IMR-90 (cell line): ENCODE data around the gene TSACC. TPM values are rescaled to one million over a fixed set of nuclear protein-coding genes. Genes with fewer than 3 reads are reported as not detected.
"Not testable (repeated sequence)": the region's sequence is repeated elsewhere in the genome, so short reads cannot be mapped to it uniquely, and the experiment has no call there.

Source experiments
- ATAC-seq: fragments of 200-7000 bp; cut with Tn5 transposase; 2 replicates; pipeline ENCODE4 v1.9.1; 2020; ENCODE audit warnings: low read depth, mild to moderate bottlenecking, moderate library complexity
- BruUV-seq: library from RNA; stranded (reverse); fragments of 400-500 nt; replicated peaks from 2 replicates; lab custom pipeline; 2021; lab: Mats Ljungman, UMichigan
- CTCF ChIA-PET: fragments of 300-600 bp; formaldehyde crosslinking; extraction: SDS; loops from one replicate; lab custom pipeline; 2021; ENCODE audit warnings: antibody characterized with exemption; lab: Yijun Ruan, JAX
- POLR2A ChIA-PET: fragments of 300-600 bp; sonication (Branson Sonifier 250); formaldehyde crosslinking; loops from one replicate; lab custom pipeline; 2022; ENCODE audit warnings: antibody characterized with exemption; ENCODE audit not compliant: unreplicated experiment; lab: Charles Lee
- DNase-seq: peaks from one replicate; pipeline ENCODE4 v3.0.0; 2013
- H2AFZ ChIP-seq: replicated peaks from 2 replicates; pipeline ENCODE3; 2013; ENCODE audit warnings: low read length, mild to moderate bottlenecking; ENCODE audit not compliant: poor library complexity
- H2AK5ac ChIP-seq: 2 replicates; pipeline ENCODE4 v1.6.1; 2013; ENCODE audit warnings: low read depth, low read length, inconsistent platforms
- H2AK9ac ChIP-seq: replicated peaks from 2 replicates; pipeline ENCODE3; 2013; ENCODE audit warnings: mild to moderate bottlenecking, low read depth, low read length, moderate library complexity; ENCODE audit not compliant: poor library complexity
- H2BK120ac ChIP-seq: 2 replicates; pipeline ENCODE4 v1.6.1; 2013; ENCODE audit warnings: low read depth, low read length, inconsistent platforms
- H2BK15ac ChIP-seq: 3 replicates; pipeline ENCODE4 v1.6.1; 2013; ENCODE audit warnings: low read depth, low read length, inconsistent platforms
- H2BK20ac ChIP-seq: 2 replicates; pipeline ENCODE4 v1.6.1; 2013; ENCODE audit warnings: low read depth, mild to moderate bottlenecking, inconsistent platforms, low read length, moderate library complexity
- H2BK5ac ChIP-seq: 2 replicates; pipeline ENCODE4 v1.6.1; 2013; ENCODE audit warnings: mild to moderate bottlenecking, low read depth, low read length, inconsistent platforms; ENCODE audit not compliant: poor library complexity, severe bottlenecking
- H3K14ac ChIP-seq: replicated peaks from 2 replicates; pipeline ENCODE4 v1.6.1; 2013; ENCODE audit warnings: low read depth, low read length, inconsistent platforms
- H3K18ac ChIP-seq: 2 replicates; pipeline ENCODE4 v1.6.1; 2013; ENCODE audit warnings: low read depth, low read length, control low read depth
- H3K23ac ChIP-seq: 2 replicates; pipeline ENCODE4 v1.6.1; 2013; ENCODE audit warnings: low read depth, low read length, inconsistent platforms
- H3K27ac ChIP-seq: 2 replicates; pipeline ENCODE4 v1.5.1; 2013; ENCODE audit warnings: mild to moderate bottlenecking, control low read depth, low read length; ENCODE audit not compliant: insufficient read depth
- H3K27me3 ChIP-seq: 2 replicates; pipeline ENCODE4 v1.6.1; 2013; ENCODE audit warnings: low read length; ENCODE audit not compliant: control insufficient read depth, insufficient read depth
- H3K36me3 ChIP-seq: 2 replicates; pipeline ENCODE4 v1.6.1; 2013; ENCODE audit warnings: low read length, mixed read lengths; ENCODE audit not compliant: control insufficient read depth, insufficient read depth
- H3K4ac ChIP-seq: 2 replicates; pipeline ENCODE4 v1.6.1; 2013; ENCODE audit warnings: low read depth, low read length, inconsistent platforms
- H3K4me1 ChIP-seq: 2 replicates; pipeline ENCODE4 v1.6.1; 2013; ENCODE audit warnings: low read length, mixed read lengths; ENCODE audit not compliant: control insufficient read depth, insufficient read depth
- H3K4me2 ChIP-seq: 2 replicates; pipeline ENCODE4 v1.6.1; 2013; ENCODE audit warnings: low read depth, mild to moderate bottlenecking, control low read depth, low read length, moderate library complexity
- H3K4me3 ChIP-seq: 2 replicates; pipeline ENCODE4 v1.5.1; 2013; ENCODE audit warnings: low read depth, mild to moderate bottlenecking, control low read depth, low read length, moderate library complexity; ENCODE audit not compliant: insufficient read depth
- H3K56ac ChIP-seq: 2 replicates; pipeline ENCODE4 v1.6.1; 2013; ENCODE audit warnings: low read length, inconsistent platforms; ENCODE audit not compliant: insufficient read depth; ENCODE audit errors: extremely low read depth
- H3K79me1 ChIP-seq, 2 experiments: 2 replicates each; pipeline ENCODE4 v1.6.1; 2013; ENCODE audit warnings: low read length in 2 of 2, inconsistent platforms in 1 of 2, low read depth in 1 of 2
- H3K9ac ChIP-seq: 2 replicates; pipeline ENCODE4 v1.6.1; 2013; ENCODE audit warnings: low read depth, low read length, control low read depth
- H3K9me1 ChIP-seq: 2 replicates; pipeline ENCODE4 v1.6.1; 2013; ENCODE audit warnings: low read length, inconsistent platforms; ENCODE audit not compliant: insufficient read depth
- H3K9me3 ChIP-seq: 2 replicates; pipeline ENCODE4 v1.6.1; 2013; ENCODE audit warnings: low read length; ENCODE audit not compliant: control insufficient read depth, insufficient read depth
- H4K20me1 ChIP-seq: 2 replicates; pipeline ENCODE4 v1.6.1; 2013; ENCODE audit warnings: low read length, inconsistent platforms; ENCODE audit not compliant: insufficient read depth
- H4K5ac ChIP-seq: 2 replicates; pipeline ENCODE4 v1.6.1; 2013; ENCODE audit warnings: mild to moderate bottlenecking, low read depth, low read length, control low read depth
- H4K8ac ChIP-seq, 2 experiments: 2 replicates each; pipeline ENCODE4 v1.6.1; 2013; ENCODE audit warnings: low read depth in 2 of 2, low read length in 2 of 2, control low read depth in 1 of 2, inconsistent platforms in 1 of 2
- H4K91ac ChIP-seq: 2 replicates; pipeline ENCODE4 v1.6.1; 2013; ENCODE audit warnings: low read depth, low read length, inconsistent platforms; ENCODE audit not compliant: insufficient read depth
- MAZ ChIP-seq: IDR thresholded peaks from 2 replicates; pipeline ENCODE4 v1.6.1; 2012; ENCODE audit warnings: low read depth, mild to moderate bottlenecking, low read length, improper control_type of control experiment, moderate library complexity, borderline replicate concordance
- RCOR1 ChIP-seq: IDR thresholded peaks from 2 replicates; pipeline ENCODE4 v1.6.1; 2012; ENCODE audit warnings: mild to moderate bottlenecking, low read length, improper control_type of control experiment; ENCODE audit not compliant: insufficient replicate concordance
- SMC3 ChIP-seq: fragments of 150-350 bp; IDR thresholded peaks from 2 replicates; pipeline ENCODE4 v1.6.1; 2016; ENCODE audit warnings: low read depth, mild to moderate bottlenecking, antibody characterized with exemption, low read length, moderate library complexity
- WGBS, 2 experiments: methylation state at CpG; one replicate each; pipeline versions ENCODE4 v1.1.5 to v1.1.7; 2013; ENCODE audit warnings: missing lambda C conversion rate in 2 of 2; ENCODE audit not compliant: insufficient read length in 1 of 2; ENCODE audit errors: extremely low coverage in 2 of 2; 5-methylcytosine and 5-hydroxymethylcytosine counted together
- dilution Hi-C: fragments of 300-500 bp; cut with HindIII; formaldehyde crosslinking; loops from one replicate; pipeline ENCODE4 v1.14.3; 2018; ENCODE audit warnings: low sequenced_read_pairs; ENCODE audit not compliant: unreplicated experiment
- in situ Hi-C: fragments of 300-500 bp; cut with MboI; formaldehyde crosslinking; loops from 3 replicates; pipeline ENCODE4 v1.14.3; 2019; ENCODE audit warnings: low sequenced_read_pairs, inconsistent platforms, mixed read lengths
- intact Hi-C: fragments of 100-400 bp; cut with micrococcal nuclease; formaldehyde crosslinking; loops from 2 replicates; pipeline ENCODE4 v1.10.0; 2022
- polyA plus RNA-seq, 3 experiments: library from polyadenylated mRNA; depleted of rRNA; stranded (reverse); fragments of >200 nt; gene quantifications; 2 replicates each; pipeline ENCODE4 v1.2.3, GENCODE V29; 2012; ENCODE audit warnings: low replicate concordance in 1 of 3
- total RNA-seq: library from RNA; depleted of rRNA; stranded (reverse); fragments of >200 nt; gene quantifications from 2 replicates; pipeline ENCODE4 v1.2.3, GENCODE V29; 2012

TSACC gene
- total and polyA plus RNA-seq, 2 of the 4 experiments (the other 2 are of a cell fraction): 0.75 TPM; not detected in 1

DNA sequence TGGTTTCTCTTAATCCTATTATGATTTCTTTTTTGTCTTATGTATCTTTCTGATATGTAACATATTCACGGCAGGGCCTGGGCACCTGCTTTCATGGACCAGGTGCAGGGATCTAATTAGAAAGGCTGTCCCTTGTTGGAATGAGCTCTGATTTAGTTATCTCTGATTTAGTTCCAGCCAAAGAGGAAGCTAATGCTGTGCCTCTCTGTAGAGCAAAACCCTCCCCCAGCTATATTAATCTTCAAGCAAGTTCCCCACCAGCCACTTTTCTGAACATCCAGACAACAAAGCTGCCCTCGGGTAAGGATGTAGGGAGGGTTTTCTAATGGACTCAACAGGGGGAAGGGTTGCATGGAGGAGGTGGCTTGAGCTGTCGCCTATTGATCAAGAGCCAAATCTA, 6.1 kb downstream of the TSACC start:
- H3K4me1 ChIP-seq: 0 out of 2 replicates have a peak, but pooled peaks cover 2% of the 10 kb centered on the region
- no peak overlapping the region for H3K18ac ChIP-seq
- H3K9me3 ChIP-seq: no peaks in the 10 kb centered on the region
- no peak overlapping the region for H3K4me3 ChIP-seq
- no peak for ATAC-seq
- no peak for DNase-seq
- no peak overlapping the region for H3K23ac ChIP-seq
- no peak overlapping the region for H2BK120ac ChIP-seq
- no peak for TF ChIP-seq MAZ
- no peak for TF ChIP-seq SMC3
- no peak for TF ChIP-seq RCOR1
- no peak overlapping the region for H3K27ac ChIP-seq
- no peak overlapping the region for H4K8ac ChIP-seq
- no CpG with 5 or more reads among the region's 3 CpGs for WGBS, 2 experiments
- dilution Hi-C loops: no loop called here
- no peaks in the 10 kb centered on the region for H3K36me3 ChIP-seq
- no peak overlapping the region for H2BK5ac ChIP-seq
- no peaks in the 10 kb centered on the region for H4K20me1 ChIP-seq
- no peak overlapping the region for H2AK9ac ChIP-seq
- H3K4me2 ChIP-seq: no peak overlapping the region
- H2AFZ ChIP-seq: no peak overlapping the region
- H3K9me1 ChIP-seq: 0 out of 2 replicates have a peak, but pooled peaks cover 4% of the 10 kb centered on the region
- no TSS peak for BruUV-seq
- no peak overlapping the region for H2BK20ac ChIP-seq
- H4K91ac ChIP-seq: no peak overlapping the region
- intact Hi-C loops: no loop called here
- no peaks in the 10 kb centered on the region for H3K79me1 ChIP-seq
- H4K5ac ChIP-seq: no peak overlapping the region
- no peak overlapping the region for H3K56ac ChIP-seq
- no peak overlapping the region for H3K9ac ChIP-seq
- CTCF ChIA-PET: interaction anchor here (0.6 kb wide), 1 partner anchor 41 kb away, joined by 3 read pairs; no protein-coding TSS in a partner anchor
- H2AK5ac ChIP-seq: no peak overlapping the region
- H3K14ac ChIP-seq: no peak overlapping the region
- H3K4ac ChIP-seq: no peak overlapping the region
- in situ Hi-C loops: no loop called here
- H3K27me3 ChIP-seq: peaks cover 32% of the 10 kb centered on the region
- no peak overlapping the region for H2BK15ac ChIP-seq
- POLR2A ChIA-PET: no interaction called here

DNA sequence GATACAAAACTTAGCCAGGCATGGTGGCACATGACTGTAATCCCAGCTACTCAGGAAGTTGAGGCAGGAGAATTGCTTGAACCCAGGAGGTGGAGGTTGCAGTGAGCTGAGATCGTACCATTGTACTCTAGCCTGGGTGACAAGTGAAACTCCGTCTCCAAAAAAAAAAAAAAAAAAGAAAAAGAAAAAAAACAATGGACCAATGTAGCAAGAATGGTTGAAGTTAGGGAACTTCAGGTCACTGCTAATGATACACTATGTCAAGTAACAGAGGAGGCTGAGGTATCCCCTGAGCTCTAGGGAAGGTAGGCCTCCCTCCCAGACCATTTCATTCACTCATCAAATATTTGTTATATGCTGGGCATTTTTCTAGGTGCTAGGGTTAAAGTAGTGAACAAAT, 7.7 kb downstream of the TSACC start:
- H3K14ac ChIP-seq, H2AK5ac ChIP-seq, H3K9ac ChIP-seq, H4K91ac ChIP-seq, H4K5ac ChIP-seq, H2BK20ac ChIP-seq, H2BK120ac ChIP-seq, H2AFZ ChIP-seq, H3K4me3 ChIP-seq, H2BK5ac ChIP-seq, H3K27ac ChIP-seq, H2BK15ac ChIP-seq, H2AK9ac ChIP-seq, H3K56ac ChIP-seq, H3K4ac ChIP-seq, H3K4me2 ChIP-seq, H3K4me1 ChIP-seq, H3K36me3 ChIP-seq, in situ Hi-C loops, ATAC-seq, dilution Hi-C loops, H4K20me1 ChIP-seq, H3K9me3 ChIP-seq, H3K18ac ChIP-seq, H3K23ac ChIP-seq, H3K9me1 ChIP-seq, BruUV-seq, H4K8ac ChIP-seq, intact Hi-C loops, H3K79me1 ChIP-seq, POLR2A ChIA-PET, DNase-seq: not testable (repeated sequence)
- no CpG with 5 or more reads among the region's 2 CpGs for WGBS, 2 experiments
- CTCF ChIA-PET: interaction anchor here (1.0 kb wide), 1 partner anchor 33 kb away, joined by 4 read pairs; no protein-coding TSS in a partner anchor
- H3K27me3 ChIP-seq: peaks cover 35% of the 10 kb centered on the region
